GM18499 (cell line): ENCODE measurements around the gene SHLD1.
"Not testable (repeated sequence)": the region's sequence is repeated elsewhere in the genome, so short reads cannot be mapped to it uniquely, and the experiment has no call there.

Experiments used
- ATAC-seq: cut with Tn5 transposase; IDR thresholded peaks from one replicate; pipeline ENCODE4 v1.9.1; 2021; ENCODE audit warnings: moderate number of reproducible peaks; ENCODE audit not compliant: insufficient read depth, unreplicated experiment

Gene SHLD1

GRCh38 chr20:5749952-5750779 lies at the start of gene SHLD1:
SHLD1 (plus strand) TSS chr20:5750401; CDS start chr20:5772866, 22,465 bp downstream.
- ATAC-seq = peak; percentile 71

- ATAC-seq = not testable (repeated sequence)
Measured at GRCh38 chr20:5702339-5702738, 47.9 kb upstream of the SHLD1 start.

- no peak for ATAC-seq
Measured at GRCh38 chr20:5703681-5704101, 46.5 kb upstream of the SHLD1 start.

- no peak for ATAC-seq
Measured at GRCh38 chr20:5705827-5706226, 44.4 kb upstream of the SHLD1 start.

GRCh38 chr20:5706797-5707196 lies 43.4 kb upstream of the SHLD1 start:
- ATAC-seq = no peak

GRCh38 chr20:5710551-5710950 lies 39.6 kb upstream of the SHLD1 start:
- no peak for ATAC-seq

GRCh38 chr20:5714261-5715041 lies 35.8 kb upstream of the SHLD1 start:
- no peak for ATAC-seq

GRCh38 chr20:5715071-5715841 lies 34.9 kb upstream of the SHLD1 start:
- no peak for ATAC-seq

- ATAC-seq = no peak
Measured at GRCh38 chr20:5716953-5717352, 33.2 kb upstream of the SHLD1 start.

GRCh38 chr20:5718896-5719595 lies 31.2 kb upstream of the SHLD1 start:
- no peak for ATAC-seq

- ATAC-seq = no peak
Measured at GRCh38 chr20:5719861-5720403, 30.3 kb upstream of the SHLD1 start.

GRCh38 chr20:5720696-5721095 lies 29.5 kb upstream of the SHLD1 start:
- no peak for ATAC-seq

- ATAC-seq = not testable (repeated sequence)
Measured at GRCh38 chr20:5721356-5721755, 28.8 kb upstream of the SHLD1 start.

- ATAC-seq = no peak
Measured at GRCh38 chr20:5722927-5723326, 27.3 kb upstream of the SHLD1 start.

GRCh38 chr20:5725183-5725463 lies 25.1 kb upstream of the SHLD1 start:
- not testable (repeated sequence) for ATAC-seq

- ATAC-seq = no peak
Measured at GRCh38 chr20:5727018-5727515, 23.1 kb upstream of the SHLD1 start.

- no peak for ATAC-seq
Measured at GRCh38 chr20:5729348-5729747, 20.9 kb upstream of the SHLD1 start.

GRCh38 chr20:5730131-5730530 lies 20.1 kb upstream of the SHLD1 start:
- no peak for ATAC-seq

- no peak for ATAC-seq
Measured at GRCh38 chr20:5731753-5732366, 18.3 kb upstream of the SHLD1 start.
